K562 (cell line): ENCODE results near the gene SORCS2. TPM values are rescaled to one million over a fixed set of nuclear protein-coding genes. Genes with fewer than 3 reads are reported as not detected.

Experiments
- ATAC-seq: fragments of 200-7000 bp; cut with Tn5 transposase; 3 replicates; pipeline ENCODE4 v1.9.1; 2020; ENCODE audit warnings: moderate library complexity
- BruUV-seq: library from RNA; stranded (reverse); fragments of 400-500 nt; replicated peaks from 2 replicates; lab custom pipeline; 2021; lab: Mats Ljungman, UMichigan
- CTCF ChIA-PET: fragments of 300-600 bp; formaldehyde crosslinking; extraction: SDS; loops from one replicate; lab custom pipeline; 2021; ENCODE audit warnings: low intra/inter-chr PET ratio; lab: Yijun Ruan, JAX
- POLR2A ChIA-PET: fragments of 300-600, 350-650 bp; sonication (Branson Sonifier 250); formaldehyde crosslinking; extraction: SDS; loops from one replicate; lab custom pipeline; 2021; ENCODE audit warnings: antibody characterized with exemption, inconsistent platforms; lab: Yijun Ruan, JAX
- DNase-seq, 4 experiments: peaks; one replicate each; pipeline versions ENCODE4 v3.0.0 to v3.0.0-alpha.2; 2011 to 2018; ENCODE audit warnings: low spot score in 3 of 4, mixed read lengths in 3 of 4; ENCODE audit errors: extremely low read depth in 1 of 4
- FAIRE-seq: peaks from 2 replicates; lab custom pipeline; 2011; peaks lifted over from hg19 to GRCh38; lab: Jason Lieb, UNC
- H2AFZ ChIP-seq: 2 replicates; pipeline ENCODE4 v1.6.0; 2011; ENCODE audit warnings: low read depth, low read length, control low read depth, inconsistent platforms
- H3K27ac ChIP-seq: fragments of 200-600 bp; 3 replicates; pipeline ENCODE4 v1.8.0; 2011; ENCODE audit warnings: low read depth, mild to moderate bottlenecking, control low read depth, inconsistent platforms, low read length, moderate library complexity, mixed read lengths; ENCODE audit errors: extremely low read depth
- H3K27me3 ChIP-seq, 2 experiments: fragments of 300-600 bp in 1 of 2; 2 replicates in 1 of 2; 3 replicates in 1 of 2; pipeline versions ENCODE4 v1.6.0 to v1.8.0; 2011; ENCODE audit warnings: inconsistent platforms in 2 of 2, low read length in 2 of 2, mild to moderate bottlenecking in 1 of 2, mixed read lengths in 1 of 2, moderate library complexity in 1 of 2; ENCODE audit not compliant: control insufficient read depth in 2 of 2, insufficient read depth in 2 of 2
- H3K36me3 ChIP-seq: fragments of 300-600 bp; 3 replicates; pipeline ENCODE4 v1.8.0; 2011; ENCODE audit warnings: mild to moderate bottlenecking, low read length, inconsistent platforms; ENCODE audit not compliant: control insufficient read depth, insufficient read depth
- H3K4me1 ChIP-seq, 2 experiments: fragments of 200-600 bp in 1 of 2; replicated peaks in 1 of 2; 2 replicates in 1 of 2; 3 replicates in 1 of 2; pipeline versions ENCODE4 v1.5.1 to v1.8.0; 2011; ENCODE audit warnings: inconsistent platforms in 2 of 2, low read length in 2 of 2, mild to moderate bottlenecking in 1 of 2, mixed read lengths in 1 of 2, moderate library complexity in 1 of 2; ENCODE audit not compliant: control insufficient read depth in 2 of 2, insufficient read depth in 2 of 2
- H3K4me2 ChIP-seq: 2 replicates; pipeline ENCODE4 v1.6.1; 2011; ENCODE audit warnings: low read length, control low read depth, inconsistent platforms, mixed read lengths; ENCODE audit not compliant: insufficient read depth
- H3K4me3 ChIP-seq: fragments of 200-600 bp; sonication (generic), shearing (Covaris generic); 2 replicates; pipeline ENCODE4 v1.5.1; 2016; ENCODE audit warnings: control low read depth, inconsistent platforms
- H3K79me2 ChIP-seq: fragments of 200-600 bp; 3 replicates; pipeline ENCODE4 v1.8.0; 2011; ENCODE audit warnings: low read length, inconsistent platforms; ENCODE audit not compliant: control insufficient read depth, insufficient read depth
- H3K9ac ChIP-seq, 2 experiments: 2 replicates each; pipeline versions ENCODE4 v1.6.0 to v1.6.1; 2011; ENCODE audit warnings: low read depth in 2 of 2, low read length in 2 of 2, control low read depth in 1 of 2, inconsistent platforms in 1 of 2, mild to moderate bottlenecking in 1 of 2, mixed read lengths in 1 of 2; ENCODE audit not compliant: insufficient read depth in 1 of 2
- H3K9me1 ChIP-seq: one replicate; pipeline ENCODE4 v1.6.0; 2011; ENCODE audit warnings: inconsistent platforms, mild to moderate bottlenecking, low read length, moderate library complexity; ENCODE audit not compliant: control insufficient read depth, insufficient read depth
- H3K9me3 ChIP-seq: replicated peaks from 2 replicates; pipeline ENCODE4 v1.5.1; 2011; ENCODE audit warnings: low read depth, low read length, inconsistent platforms; ENCODE audit not compliant: control insufficient read depth, insufficient read depth
- H4K20me1 ChIP-seq: replicated peaks from 2 replicates; pipeline ENCODE4 v1.6.1; 2011; ENCODE audit warnings: low read length, inconsistent platforms, mixed read lengths; ENCODE audit not compliant: control insufficient read depth, insufficient read depth
- AFF4 ChIP-seq: sonication (generic); formaldehyde crosslinking; IDR thresholded peaks from 2 replicates; pipeline ENCODE4 v1.8.0; 2023; ENCODE audit warnings: mild to moderate bottlenecking, missing genetic modification reagents
- BHLHE40 ChIP-seq: IDR thresholded peaks from 2 replicates; pipeline ENCODE4 v1.6.1; 2011; ENCODE audit warnings: low read length, improper control_type of control experiment
- L3MBTL2 ChIP-seq: fragments of 450-650 bp; IDR thresholded peaks from 2 replicates; pipeline ENCODE4 v1.6.1; 2016; ENCODE audit warnings: mild to moderate bottlenecking, moderate library complexity
- MXD1 ChIP-seq: fragments of 250-450 bp; sonication (Bioruptor Pico); IDR thresholded peaks from 2 replicates; pipeline ENCODE4 v1.8.0; 2021; ENCODE audit warnings: borderline replicate concordance, mild to moderate bottlenecking, moderate library complexity; ENCODE audit not compliant: poor library complexity, severe bottlenecking
- POLR2G ChIP-seq: fragments of 200-400 bp; formaldehyde crosslinking; IDR thresholded peaks from 2 replicates; pipeline ENCODE4 v1.6.1; 2017; ENCODE audit warnings: low read depth, mild to moderate bottlenecking, antibody characterized with exemption, low read length, moderate library complexity
- WGBS: fragments of 100-300 bp; shearing (Covaris generic); methylation state at CpG from one replicate; pipeline ENCODE4 v1.1.6; 2016; ENCODE audit warnings: low coverage, mixed read lengths; ENCODE audit not compliant: insufficient coverage; ENCODE audit errors: missing lambda C conversion rate; 5-methylcytosine and 5-hydroxymethylcytosine counted together
- in situ Hi-C: fragments of 300-500 bp; cut with MboI; formaldehyde crosslinking; loops from 4 replicates; pipeline ENCODE4 v1.15.0; 2018; ENCODE audit warnings: inconsistent platforms, mixed read lengths
- intact Hi-C: fragments of 100-400 bp; cut with micrococcal nuclease; formaldehyde crosslinking; loops from 2 replicates; pipeline ENCODE4 v1.14.2; 2022
- polyA plus RNA-seq, 8 experiments: library from polyadenylated mRNA; depleted of rRNA in 4 of 8; stranded (reverse) in 5 of 8; unstranded in 3 of 8; fragments of >200 nt; fragmentation: Nextera tagmentation in 2 of 8; fragmentation: Illumina TruSeq in 1 of 8; extraction: Ambion mirVana in 2 of 8; extraction: Trizol in 1 of 8; gene quantifications; 2 replicates each; pipeline versions ENCODE4 v1.2.1 to v1.2.3, GENCODE V29; 2011 to 2014; ENCODE audit warnings: inconsistent platforms in 1 of 8, missing spikeins in 1 of 8
- total RNA-seq, 7 experiments: library from RNA; depleted of rRNA in 6 of 7; stranded (reverse); fragments of >200 nt in 6 of 7; fragmentation: Illumina TruSeq in 2 of 7; extraction: Trizol in 2 of 7; gene quantifications; 2 replicates each; pipeline versions ENCODE4 v1.2.1 to v1.2.3, GENCODE V29; 2011 to 2021; ENCODE audit warnings: low replicate concordance in 1 of 7
- TF ChIP-seq, protein P1 (sequence below): fragments of 450-650 bp; conservative IDR thresholded peaks from 2 replicates; pipeline ENCODE4 v1.6.1; 2016; ENCODE audit warnings: missing genetic modification characterization, low read depth, mild to moderate bottlenecking, missing compliant biosample characterization, moderate library complexity

SORCS2 gene
- total and polyA plus RNA-seq, 9 of the 15 experiments (the other 6 are each of a cell fraction or from before 2014, with no cell fraction given) = not detected

- 0 out of 2 replicates have a peak, but pooled peaks have one; percentile 19 for TF ChIP-seq AFF4 (CRISPR knock-in tag)
- no peak for TF ChIP-seq MXD1
- no peak for TF ChIP-seq BHLHE40
- TF ChIP-seq, all 486 proteins: peak for 7
Observed at GRCh38 chr4:7754565-7755262, 562.4 kb downstream of the SORCS2 start (continued).

DNA sequence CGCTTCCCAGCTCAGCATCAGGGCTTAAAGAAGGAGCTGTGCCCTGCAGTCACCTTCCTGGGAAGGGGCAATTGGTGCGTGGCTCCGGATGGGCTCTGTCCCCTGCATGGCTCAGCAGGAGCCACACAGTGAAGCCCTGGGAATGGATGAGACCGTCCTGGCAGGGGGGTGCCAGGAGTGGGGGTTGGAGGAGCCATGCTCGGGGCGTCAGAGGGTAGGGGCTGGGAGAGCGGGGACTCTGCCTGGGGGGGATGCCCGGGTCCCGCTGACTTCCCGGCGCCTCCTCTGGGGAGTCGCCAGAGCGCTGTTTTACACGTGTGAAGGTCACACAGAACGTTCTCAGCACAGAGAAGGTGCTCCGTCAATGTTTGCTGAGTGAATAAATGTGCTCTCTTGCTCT is 563.2 kb downstream of the SORCS2 start:
- no TSS peak for BruUV-seq
- Histone ChIP-seq H4K20me1 (peaks cover 3% of the 10 kb centered on the region), H3K9me1 (no peaks in the 10 kb centered on the region), H3K4me1 (peaks cover 5 to 40% of the 10 kb centered on the region in 2 experiments; a peak in 3 of 5 replicates), H3K9me3 (no peaks in the 10 kb centered on the region; the same call in 1 of the 2 replicates), H3K9ac (peak overlapping the region in 1 of 2 experiments; percentile 83; a peak in 2 of 4 replicates), H3K27me3 (no peaks in the 10 kb centered on the region), H3K36me3 (peaks cover 4% of the 10 kb centered on the region; the same call in 1 of the 3 replicates), H2AFZ (no peak overlapping the region), H3K27ac (no peak overlapping the region), H3K79me2 (peaks cover 51% of the 10 kb centered on the region), H3K4me2 (peak overlapping the region; percentile 49), H3K4me3 (peak overlapping the region; percentile 50)
- DNase-seq = no peak
- no peak for FAIRE-seq
- no peak for ATAC-seq
- in situ Hi-C loops = no loop called here
- ChIA-PET POLR2A (interaction anchor here (0.5 to 0.7 kb wide), 4 partner anchors 71 to 661 kb away, joined by 3 read pairs; no protein-coding TSS in a partner anchor), CTCF (no interaction called here)
- intact Hi-C loops = no loop called here
- 26% methylated on average over 7 of the region's 16 CpGs for WGBS
- TF ChIP-seq, protein P1, sequence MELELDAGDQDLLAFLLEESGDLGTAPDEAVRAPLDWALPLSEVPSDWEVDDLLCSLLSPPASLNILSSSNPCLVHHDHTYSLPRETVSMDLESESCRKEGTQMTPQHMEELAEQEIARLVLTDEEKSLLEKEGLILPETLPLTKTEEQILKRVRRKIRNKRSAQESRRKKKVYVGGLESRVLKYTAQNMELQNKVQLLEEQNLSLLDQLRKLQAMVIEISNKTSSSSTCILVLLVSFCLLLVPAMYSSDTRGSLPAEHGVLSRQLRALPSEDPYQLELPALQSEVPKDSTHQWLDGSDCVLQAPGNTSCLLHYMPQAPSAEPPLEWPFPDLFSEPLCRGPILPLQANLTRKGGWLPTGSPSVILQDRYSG (tag) = no peak
- 0 out of 2 replicates have a peak, but pooled peaks have one; percentile 37 for TF ChIP-seq L3MBTL2
- TF ChIP-seq POLR2G = peak; percentile 17; the same call in 1 of the 2 replicates
